ENCODE measurements around the gene TRIM46. TPM values are rescaled to one million over a fixed set of nuclear protein-coding genes. Genes with fewer than 3 reads are reported as not detected.

Gene TRIM46
- total RNA-seq, 1 experiment from 2014 or later, result 4.1 TPM

- peaks cover 54% of the 10 kb centered on the region for H3K4me1 ChIP-seq (ENCODE audit: insufficient read depth, low read length)
- no peaks in the 10 kb centered on the region for H4K20me1 ChIP-seq (ENCODE audit: low read length)
- POLR2A ChIA-PET (ENCODE audit: unreplicated experiment), result interaction anchor here (0.6 to 1.0 kb wide), 5 partner anchors 10 to 719 kb away, joined by 4 to 6 read pairs (median 4); partner anchors contain the start of gene KRTCAP2
- H3K79me2 ChIP-seq (ENCODE audit: low read length), result peaks cover 51% of the 10 kb centered on the region
- peak within 1 kb of the TSS; percentile 89 for H3K9ac ChIP-seq (ENCODE audit: low read length)
- intact Hi-C loops (cut with micrococcal nuclease), result loop anchor here (1.0 to 5.0 kb wide), 4 partner anchors 8 to 163 kb away; partner anchors contain the start of genes CKS1B, EFNA1 and SHC1
- H3K27me3 ChIP-seq (ENCODE audit: low read length), result no peaks in the 10 kb centered on the region
- no TSS peak for BruUV-seq (replicated peaks)
- CTCF ChIA-PET, result interaction anchor here (0.6 to 1.8 kb wide), 6 partner anchors 32 to 84 kb away, joined by 3 to 8 read pairs (median 4); partner anchors contain the start of genes ADAM15 and KRTCAP2
- peak; percentile 97 for DNase-seq
- H2AFZ ChIP-seq (ENCODE audit: low read length), result peak within 1 kb of the TSS; percentile 67
- peak within 1 kb of the TSS; percentile 87 for H3K4me3 ChIP-seq (ENCODE audit: low read length)
- H3K27ac ChIP-seq (ENCODE audit: low read length), result peak within 1 kb of the TSS; percentile 94
- H3K36me3 ChIP-seq (ENCODE audit: low read depth, low read length), result peaks cover 26% of the 10 kb centered on the region
- no peaks in the 10 kb centered on the region for H3K9me3 ChIP-seq (ENCODE audit: low read length)
- peak; percentile 73 for ATAC-seq
- TF ChIP-seq EZH2 (IDR thresholded peaks at IDR 0.05; ENCODE audit: low read length, unreplicated experiment), result no peak
- TF ChIP-seq EZH2phosphoT487 (IDR thresholded peaks at IDR 0.05; ENCODE audit: borderline replicate concordance, low read length), result no peak
- H3F3A ChIP-seq (ENCODE audit: low read length, unreplicated experiment), result no peaks in the 10 kb centered on the region
- H3K4me2 ChIP-seq (ENCODE audit: low read length), result peak within 1 kb of the TSS; percentile 91
- no peaks in the 10 kb centered on the region for H3K9me2 ChIP-seq (replicated peaks; ENCODE audit: low read length)
Measured at GRCh38 chr1:155135415-155136028, 38.1 kb upstream of the TRIM46 start, which contains the start of gene SLC50A1. Gene SLC50A1, plus strand, starts transcription at chr1:155135852. Its CDS starts 60 bp downstream, at chr1:155135912.

- Histone ChIP-seq H3K36me3 (ENCODE audit: low read depth, low read length) (peaks cover 18% of the 10 kb centered on the region), H3K4me2 (ENCODE audit: low read length) (peak overlapping the region; percentile 91), H3K9me2 (replicated peaks; ENCODE audit: low read length) (no peaks in the 10 kb centered on the region), H3K27me3 (ENCODE audit: low read length) (no peaks in the 10 kb centered on the region), H3K4me3 (ENCODE audit: low read length) (peak overlapping the region; percentile 87), H3K79me2 (ENCODE audit: low read length) (peaks cover 39% of the 10 kb centered on the region), H4K20me1 (ENCODE audit: low read length) (no peaks in the 10 kb centered on the region), H3K4me1 (ENCODE audit: insufficient read depth, low read length) (peaks cover 45% of the 10 kb centered on the region), H2AFZ (ENCODE audit: low read length) (no peak overlapping the region), H3F3A (ENCODE audit: low read length, unreplicated experiment) (no peaks in the 10 kb centered on the region), H3K9ac (ENCODE audit: low read length) (peak overlapping the region; percentile 89), H3K9me3 (ENCODE audit: low read length) (no peaks in the 10 kb centered on the region), H3K27ac (ENCODE audit: low read length) (peak overlapping the region; percentile 94)
- TF ChIP-seq EZH2phosphoT487 (IDR thresholded peaks at IDR 0.05; ENCODE audit: borderline replicate concordance, low read length) (no peak), EZH2 (IDR thresholded peaks at IDR 0.05; ENCODE audit: low read length, unreplicated experiment) (no peak)
- TF ChIP-seq, protein P1, sequence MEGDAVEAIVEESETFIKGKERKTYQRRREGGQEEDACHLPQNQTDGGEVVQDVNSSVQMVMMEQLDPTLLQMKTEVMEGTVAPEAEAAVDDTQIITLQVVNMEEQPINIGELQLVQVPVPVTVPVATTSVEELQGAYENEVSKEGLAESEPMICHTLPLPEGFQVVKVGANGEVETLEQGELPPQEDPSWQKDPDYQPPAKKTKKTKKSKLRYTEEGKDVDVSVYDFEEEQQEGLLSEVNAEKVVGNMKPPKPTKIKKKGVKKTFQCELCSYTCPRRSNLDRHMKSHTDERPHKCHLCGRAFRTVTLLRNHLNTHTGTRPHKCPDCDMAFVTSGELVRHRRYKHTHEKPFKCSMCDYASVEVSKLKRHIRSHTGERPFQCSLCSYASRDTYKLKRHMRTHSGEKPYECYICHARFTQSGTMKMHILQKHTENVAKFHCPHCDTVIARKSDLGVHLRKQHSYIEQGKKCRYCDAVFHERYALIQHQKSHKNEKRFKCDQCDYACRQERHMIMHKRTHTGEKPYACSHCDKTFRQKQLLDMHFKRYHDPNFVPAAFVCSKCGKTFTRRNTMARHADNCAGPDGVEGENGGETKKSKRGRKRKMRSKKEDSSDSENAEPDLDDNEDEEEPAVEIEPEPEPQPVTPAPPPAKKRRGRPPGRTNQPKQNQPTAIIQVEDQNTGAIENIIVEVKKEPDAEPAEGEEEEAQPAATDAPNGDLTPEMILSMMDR (conservative IDR thresholded peaks at IDR 0.05; ENCODE audit: low read depth, low read length), result no peak
- CTCF ChIA-PET, result interaction anchor here (0.6 to 0.8 kb wide), 3 partner anchors 31 to 853 kb away, joined by 3 to 5 read pairs (median 4); no protein-coding TSS in a partner anchor
- no TSS peak for BruUV-seq (replicated peaks)
- intact Hi-C loops (cut with micrococcal nuclease), result loop anchor here (5.0 kb wide), 1 partner anchor 164 kb away; the partner anchor contains the start of genes CKS1B and SHC1
- POLR2A ChIA-PET (ENCODE audit: unreplicated experiment), result interaction anchor here (0.6 to 0.7 kb wide), 2 partner anchors 48 to 220 kb away, joined by 4 to 5 read pairs; no protein-coding TSS in a partner anchor
- ATAC-seq (no peak), DNase-seq (no peak)
Measured at GRCh38 chr1:155136748-155137147, 36.9 kb upstream of the TRIM46 start.

DNA sequence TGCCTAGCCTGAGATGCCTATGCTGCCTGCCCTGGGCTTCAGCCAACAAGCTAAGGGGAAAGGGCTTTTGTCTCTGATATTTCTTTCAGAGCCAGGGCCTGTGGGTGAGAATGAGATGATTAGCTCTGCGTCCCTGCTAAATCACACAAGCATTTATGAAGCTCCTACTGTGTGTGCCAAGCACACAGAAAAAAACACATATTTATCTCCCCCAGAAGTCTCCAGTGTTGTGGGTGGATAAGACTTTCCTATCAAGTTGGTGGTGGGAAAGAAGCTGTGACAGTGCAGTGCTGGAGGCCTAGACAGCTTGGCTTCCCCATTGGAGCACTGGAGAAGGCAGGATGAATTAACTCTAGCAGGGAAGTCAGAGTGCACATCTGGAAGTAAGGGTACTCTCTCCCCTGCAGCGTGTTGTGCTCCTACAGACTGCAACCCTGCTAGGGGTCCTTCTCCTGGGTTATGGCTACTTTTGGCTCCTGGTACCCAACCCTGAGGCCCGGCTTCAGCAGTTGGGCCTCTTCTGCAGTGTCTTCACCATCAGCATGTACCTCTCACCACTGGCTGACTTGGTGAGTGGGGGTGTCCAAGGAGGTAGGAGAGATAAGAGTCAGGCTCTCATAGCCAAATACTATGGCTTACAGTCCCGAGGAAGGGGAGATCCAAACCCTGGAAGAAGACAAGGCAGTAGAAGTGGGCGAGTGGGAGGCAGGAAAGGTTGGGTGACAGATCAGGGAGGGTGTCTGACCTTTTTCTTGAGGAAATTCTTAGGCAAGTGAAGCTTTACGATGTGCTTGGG is 36.3 kb upstream of the TRIM46 start:
- ATAC-seq, result no peak
- Histone ChIP-seq H3K9me2 (replicated peaks; ENCODE audit: low read length) (no peaks in the 10 kb centered on the region), H3F3A (ENCODE audit: low read length, unreplicated experiment) (no peaks in the 10 kb centered on the region), H3K27ac (ENCODE audit: low read length) (peak overlapping the region; percentile 94), H3K4me2 (ENCODE audit: low read length) (peak overlapping the region; percentile 91), H3K4me1 (ENCODE audit: insufficient read depth, low read length) (peaks cover 44% of the 10 kb centered on the region), H3K9me3 (ENCODE audit: low read length) (no peaks in the 10 kb centered on the region), H3K4me3 (ENCODE audit: low read length) (peak overlapping the region; percentile 87), H2AFZ (ENCODE audit: low read length) (no peak overlapping the region), H3K27me3 (ENCODE audit: low read length) (no peaks in the 10 kb centered on the region), H4K20me1 (ENCODE audit: low read length) (no peaks in the 10 kb centered on the region), H3K9ac (ENCODE audit: low read length) (peak overlapping the region; percentile 89; the same call in 1 of the 2 replicates), H3K79me2 (ENCODE audit: low read length) (peaks cover 37% of the 10 kb centered on the region), H3K36me3 (ENCODE audit: low read depth, low read length) (peaks cover 16% of the 10 kb centered on the region)
- POLR2A ChIA-PET (ENCODE audit: unreplicated experiment), result no interaction called here
- no peak for DNase-seq
- TF ChIP-seq EZH2 (IDR thresholded peaks at IDR 0.05; ENCODE audit: low read length, unreplicated experiment) (no peak), EZH2phosphoT487 (IDR thresholded peaks at IDR 0.05; ENCODE audit: borderline replicate concordance, low read length) (no peak)
- TF ChIP-seq, protein P1 (conservative IDR thresholded peaks at IDR 0.05; ENCODE audit: low read depth, low read length), result no peak
- CTCF ChIA-PET, result interaction anchor here (0.6 to 0.8 kb wide), 2 partner anchors 30 to 852 kb away, joined by 4 to 5 read pairs; no protein-coding TSS in a partner anchor
- BruUV-seq (replicated peaks), result no TSS peak
- intact Hi-C loops (cut with micrococcal nuclease), result loop anchor here (5.0 kb wide), 1 partner anchor 165 kb away; the partner anchor contains the start of genes CKS1B and SHC1

All from PC-3 (cell line).